Measurements from ENCODE around the gene CCNT2.
"Not testable (repeated sequence)": the region's sequence is repeated elsewhere in the genome, so short reads cannot be mapped to it uniquely, and the experiment has no call there.

The CCNT2 gene

DNA sequence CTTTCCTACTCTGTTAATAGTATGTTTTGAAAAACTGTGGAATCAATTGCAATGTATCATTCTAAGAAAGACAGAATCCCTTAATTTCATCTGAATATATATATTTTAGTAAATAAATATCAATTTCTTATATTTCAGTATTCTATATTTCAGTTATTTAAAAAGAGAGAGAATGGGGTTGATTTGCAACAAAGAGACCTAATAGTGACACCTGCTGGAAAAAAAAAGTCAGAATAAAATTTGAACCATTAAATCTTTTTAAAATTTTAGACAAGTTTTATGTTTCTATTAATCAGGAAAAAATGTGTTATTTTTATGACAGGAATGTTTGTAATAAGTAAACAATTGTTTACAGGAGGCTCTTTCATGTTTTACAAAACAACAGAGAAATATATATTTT, 20.7 kb upstream of the CCNT2 start:
- Histone ChIP-seq H2BK12ac (ENCODE audit: low read length in 2 of 2) (no peak overlapping the region), H2BK15ac (ENCODE audit: low read depth, poor library complexity, severe bottlenecking) (no peak overlapping the region)

DNA sequence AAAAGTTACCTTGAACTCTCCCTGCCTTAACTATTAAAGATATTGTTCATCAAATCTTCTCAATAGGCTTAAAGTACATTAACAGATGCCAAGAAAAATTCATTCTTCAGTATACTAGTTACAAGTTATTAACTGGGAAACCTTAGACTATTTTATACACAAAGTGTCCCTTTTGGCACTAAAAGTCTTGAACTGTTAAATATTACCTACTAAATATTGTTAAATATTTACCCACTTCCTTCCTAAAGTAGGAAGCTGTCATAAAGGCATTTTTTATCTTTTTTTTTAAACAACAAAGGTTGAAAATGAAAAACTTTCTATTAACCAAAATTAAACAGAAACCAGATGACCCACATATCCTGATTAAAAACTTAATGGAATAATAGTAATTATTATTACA, 19.4 kb upstream of the CCNT2 start:
- Histone ChIP-seq H3K27me3 (ENCODE audit: control insufficient read depth in 1 of 2, insufficient read depth in 1 of 2, low read length in 2 of 2) (no peaks in the 10 kb centered on the region), H2AK5ac (ENCODE audit: low read length, severe bottlenecking) (no peak overlapping the region), H2BK12ac (ENCODE audit: low read length in 2 of 2) (no peak overlapping the region), H2BK120ac (ENCODE audit: low read depth, low read length) (no peak overlapping the region), H3K23ac (ENCODE audit: low read length in 2 of 2) (no peak overlapping the region), H2AFZ (ENCODE audit: low read depth, low read length) (no peak overlapping the region), H3K9ac (ENCODE audit: low read length) (no peak overlapping the region), H3K9me3 (ENCODE audit: control insufficient read depth, low read length) (no peaks in the 10 kb centered on the region), H3K27ac (ENCODE audit: low read length, poor library complexity, severe bottlenecking) (no peak overlapping the region), H4K91ac (ENCODE audit: low read length) (no peak overlapping the region), H3K14ac (ENCODE audit: low read length in 2 of 2) (no peak overlapping the region), H3K4me2 (ENCODE audit: low read length, poor library complexity, severe bottlenecking) (peak overlapping the region; percentile 21), H3K4me1 (ENCODE audit: control insufficient read depth, insufficient read depth, low read depth, low read length) (no peaks in the 10 kb centered on the region), H4K8ac (ENCODE audit: low read length) (no peak overlapping the region), H2BK15ac (ENCODE audit: low read depth, poor library complexity, severe bottlenecking) (no peak overlapping the region), H3K18ac (ENCODE audit: low read depth in 1 of 2, low read length in 2 of 2) (no peak overlapping the region), H3K4ac (ENCODE audit: low read depth in 1 of 2, low read length in 2 of 2) (no peak overlapping the region), H3K36me3 (ENCODE audit: control insufficient read depth in 1 of 2, insufficient read depth in 2 of 2, low read depth in 1 of 2, low read length in 2 of 2) (no peaks in the 10 kb centered on the region), H2BK5ac (ENCODE audit: low read depth, low read length, poor library complexity, severe bottlenecking) (no peak overlapping the region), H3K4me3 (ENCODE audit: insufficient read depth in 1 of 2, low read depth in 1 of 2, low read length in 2 of 2) (no peak overlapping the region), H3K79me1 (replicated peaks; ENCODE audit: low read length, poor library complexity, severe bottlenecking) (no peaks in the 10 kb centered on the region)
- DNase-seq: no peak

More for the DNA sequence above, 20.7 kb upstream of the CCNT2 start:
- no peak overlapping the region for H3K9ac ChIP-seq (ENCODE audit: low read length)
- no peak overlapping the region for H3K4me2 ChIP-seq (ENCODE audit: low read length, poor library complexity, severe bottlenecking)
- no peak overlapping the region for H2AK5ac ChIP-seq (ENCODE audit: low read length, severe bottlenecking)
- no peaks in the 10 kb centered on the region for H3K79me1 ChIP-seq (replicated peaks; ENCODE audit: low read length, poor library complexity, severe bottlenecking)
- no peaks in the 10 kb centered on the region for H3K9me3 ChIP-seq (ENCODE audit: control insufficient read depth, low read length)
- H4K91ac ChIP-seq (ENCODE audit: low read length): no peak overlapping the region
- H2BK5ac ChIP-seq (ENCODE audit: low read depth, low read length, poor library complexity, severe bottlenecking): no peak overlapping the region
- H3K4ac ChIP-seq (ENCODE audit: low read depth in 1 of 2, low read length in 2 of 2): no peak overlapping the region
- H3K18ac ChIP-seq (ENCODE audit: low read depth in 1 of 2, low read length in 2 of 2): no peak overlapping the region
- no peaks in the 10 kb centered on the region for H3K4me1 ChIP-seq (ENCODE audit: control insufficient read depth, insufficient read depth, low read depth, low read length)
- no peak overlapping the region for H3K27ac ChIP-seq (ENCODE audit: low read length, poor library complexity, severe bottlenecking)
- DNase-seq: peak; percentile 22
- no peak overlapping the region for H2AFZ ChIP-seq (ENCODE audit: low read depth, low read length)
- no peak overlapping the region for H3K23ac ChIP-seq (ENCODE audit: low read length in 2 of 2)
- no peak overlapping the region for H3K4me3 ChIP-seq (ENCODE audit: insufficient read depth in 1 of 2, low read depth in 1 of 2, low read length in 2 of 2)
- H2BK120ac ChIP-seq (ENCODE audit: low read depth, low read length): no peak overlapping the region
- no peaks in the 10 kb centered on the region for H3K36me3 ChIP-seq (ENCODE audit: control insufficient read depth in 1 of 2, insufficient read depth in 2 of 2, low read depth in 1 of 2, low read length in 2 of 2)
- H4K8ac ChIP-seq (ENCODE audit: low read length): no peak overlapping the region
- no peaks in the 10 kb centered on the region for H3K27me3 ChIP-seq (ENCODE audit: control insufficient read depth in 1 of 2, insufficient read depth in 1 of 2, low read length in 2 of 2)
- no peak overlapping the region for H3K14ac ChIP-seq (ENCODE audit: low read length in 2 of 2)

DNA sequence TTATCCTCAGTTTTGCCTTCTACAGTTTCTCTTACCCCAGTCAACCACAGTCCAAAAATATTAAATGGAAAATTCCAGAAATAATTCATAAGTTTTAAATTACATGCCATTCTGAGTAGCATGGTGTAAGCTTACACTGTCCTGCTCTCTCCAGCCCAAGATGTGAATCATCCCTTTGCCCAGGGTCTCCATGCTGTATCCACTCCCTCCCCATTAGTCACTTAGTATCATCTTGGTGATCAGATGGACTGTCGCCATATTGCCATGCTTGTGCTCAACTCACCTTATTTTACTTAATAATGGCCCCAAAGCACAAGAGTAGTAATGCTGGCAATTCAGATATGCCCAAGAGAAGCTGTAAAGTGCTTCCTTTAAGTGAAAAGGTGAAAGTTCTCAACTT, 18.5 kb upstream of the CCNT2 start:
- Histone ChIP-seq H3K14ac (ENCODE audit: low read length in 2 of 2) (no peak overlapping the region), H2BK120ac (ENCODE audit: low read depth, low read length) (no peak overlapping the region), H2AK5ac (ENCODE audit: low read length, severe bottlenecking) (no peak overlapping the region), H4K8ac (ENCODE audit: low read length) (no peak overlapping the region), H3K23ac (ENCODE audit: low read length in 2 of 2) (no peak overlapping the region), H2BK5ac (ENCODE audit: low read depth, low read length, poor library complexity, severe bottlenecking) (no peak overlapping the region), H3K4me1 (ENCODE audit: control insufficient read depth, insufficient read depth, low read depth, low read length) (no peaks in the 10 kb centered on the region), H3K4ac (ENCODE audit: low read depth in 1 of 2, low read length in 2 of 2) (no peak overlapping the region), H2BK12ac (ENCODE audit: low read length in 2 of 2) (no peak overlapping the region), H3K9me3 (ENCODE audit: control insufficient read depth, low read length) (no peaks in the 10 kb centered on the region), H2BK15ac (ENCODE audit: low read depth, poor library complexity, severe bottlenecking) (no peak overlapping the region), H3K27me3 (ENCODE audit: control insufficient read depth in 1 of 2, insufficient read depth in 1 of 2, low read length in 2 of 2) (no peaks in the 10 kb centered on the region), H3K18ac (ENCODE audit: low read depth in 1 of 2, low read length in 2 of 2) (no peak overlapping the region), H3K4me3 (ENCODE audit: insufficient read depth in 1 of 2, low read depth in 1 of 2, low read length in 2 of 2) (no peak overlapping the region), H3K36me3 (ENCODE audit: control insufficient read depth in 1 of 2, insufficient read depth in 2 of 2, low read depth in 1 of 2, low read length in 2 of 2) (no peaks in the 10 kb centered on the region), H3K9ac (ENCODE audit: low read length) (no peak overlapping the region), H2AFZ (ENCODE audit: low read depth, low read length) (no peak overlapping the region), H3K4me2 (ENCODE audit: low read length, poor library complexity, severe bottlenecking) (no peak overlapping the region), H4K91ac (ENCODE audit: low read length) (no peak overlapping the region), H3K27ac (ENCODE audit: low read length, poor library complexity, severe bottlenecking) (no peak overlapping the region), H3K79me1 (replicated peaks; ENCODE audit: low read length, poor library complexity, severe bottlenecking) (no peaks in the 10 kb centered on the region)
- WGBS: no CpG with 5 or more reads among the region's 1 CpG
- no peak for DNase-seq

DNA sequence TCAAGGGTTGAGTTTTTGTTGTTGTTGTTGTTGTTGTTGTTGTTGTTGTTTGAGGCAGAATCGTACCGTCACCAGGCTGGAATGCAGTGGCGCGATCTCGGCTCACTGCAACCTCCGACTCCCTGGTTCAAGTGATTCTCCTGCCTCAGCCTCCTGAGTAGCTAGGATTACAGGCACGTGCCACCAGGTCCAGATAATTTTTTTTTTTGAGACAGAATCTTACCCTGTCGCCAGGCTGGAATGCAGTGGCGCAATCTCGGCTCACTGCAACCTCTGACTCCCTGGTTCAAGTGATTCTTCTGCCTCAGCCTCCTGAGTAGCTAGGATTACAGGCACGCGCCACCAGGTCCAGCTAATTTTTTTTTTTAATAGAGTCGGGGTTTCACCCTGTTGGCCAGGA, 14.9 kb upstream of the CCNT2 start:
- not testable (repeated sequence) for H3K27ac ChIP-seq (ENCODE audit: low read length, poor library complexity, severe bottlenecking)
- WGBS: 91% methylated on average over 13 of the region's 13 CpGs

More for the DNA sequence above, 14.9 kb upstream of the CCNT2 start:
- H3K4me2 ChIP-seq (ENCODE audit: low read length, poor library complexity, severe bottlenecking); H3K18ac ChIP-seq (ENCODE audit: low read depth in 1 of 2, low read length in 2 of 2); H3K36me3 ChIP-seq (ENCODE audit: control insufficient read depth in 1 of 2, insufficient read depth in 2 of 2, low read depth in 1 of 2, low read length in 2 of 2); DNase-seq; H3K79me1 ChIP-seq (replicated peaks; ENCODE audit: low read length, poor library complexity, severe bottlenecking); H2AK5ac ChIP-seq (ENCODE audit: low read length, severe bottlenecking); H2AFZ ChIP-seq (ENCODE audit: low read depth, low read length); H3K9me3 ChIP-seq (ENCODE audit: control insufficient read depth, low read length); H2BK12ac ChIP-seq (ENCODE audit: low read length in 2 of 2); H3K4ac ChIP-seq (ENCODE audit: low read depth in 1 of 2, low read length in 2 of 2); H4K91ac ChIP-seq (ENCODE audit: low read length); H4K8ac ChIP-seq (ENCODE audit: low read length); H3K23ac ChIP-seq (ENCODE audit: low read length in 2 of 2); H3K9ac ChIP-seq (ENCODE audit: low read length); H2BK5ac ChIP-seq (ENCODE audit: low read depth, low read length, poor library complexity, severe bottlenecking); H2BK120ac ChIP-seq (ENCODE audit: low read depth, low read length); H3K4me1 ChIP-seq (ENCODE audit: control insufficient read depth, insufficient read depth, low read depth, low read length); H3K4me3 ChIP-seq (ENCODE audit: insufficient read depth in 1 of 2, low read depth in 1 of 2, low read length in 2 of 2); H2BK15ac ChIP-seq (ENCODE audit: low read depth, poor library complexity, severe bottlenecking); H3K27me3 ChIP-seq (ENCODE audit: control insufficient read depth in 1 of 2, insufficient read depth in 1 of 2, low read length in 2 of 2); H3K14ac ChIP-seq (ENCODE audit: low read length in 2 of 2): not testable (repeated sequence)
